Karpas-422 (cell line): ENCODE results near the gene CACNA2D3. TPM values are rescaled to one million over a fixed set of nuclear protein-coding genes. Genes with fewer than 3 reads are reported as not detected.

Source experiments
- DNase-seq: peaks from one replicate; pipeline ENCODE4 v3.0.0-alpha.2; 2015
- H2AFZ ChIP-seq: fragments of 200-600 bp; sonication (generic); 2 replicates; pipeline ENCODE4 v1.6.1; 2014; ENCODE audit warnings: antibody characterized with exemption, low read length, mixed read lengths
- H3K27ac ChIP-seq: fragments of 200-600 bp; sonication (generic); 2 replicates; pipeline ENCODE4 v1.5.1; 2014; ENCODE audit warnings: mild to moderate bottlenecking, low read length, moderate library complexity
- H3K27me3 ChIP-seq: fragments of 200-600 bp; sonication (generic); 2 replicates; pipeline ENCODE4 v1.6.1; 2014; ENCODE audit warnings: low read length, mixed read lengths
- H3K36me3 ChIP-seq: fragments of 200-600 bp; sonication (generic); 2 replicates; pipeline ENCODE4 v1.6.1; 2014; ENCODE audit warnings: low read length, mixed read lengths; ENCODE audit not compliant: insufficient read depth
- H3K4me1 ChIP-seq: fragments of 200-600 bp; sonication (generic); 2 replicates; pipeline ENCODE4 v1.6.1; 2014; ENCODE audit warnings: mild to moderate bottlenecking, low read length, mixed read lengths
- H3K4me2 ChIP-seq: fragments of 200-600 bp; sonication (generic); 2 replicates; pipeline ENCODE4 v1.6.1; 2014; ENCODE audit warnings: low read length, low read depth, mild to moderate bottlenecking; ENCODE audit not compliant: poor library complexity, severe bottlenecking
- H3K4me3 ChIP-seq: fragments of 200-600 bp; sonication (generic); 2 replicates; pipeline ENCODE4 v1.5.1; 2014; ENCODE audit warnings: mild to moderate bottlenecking, antibody characterized with exemption, low read length, mixed read lengths
- H3K79me2 ChIP-seq: fragments of 200-600 bp; sonication (generic); 2 replicates; pipeline ENCODE4 v1.6.1; 2014; ENCODE audit warnings: mild to moderate bottlenecking, low read length, mixed read lengths
- H3K9ac ChIP-seq: fragments of 200-600 bp; sonication (generic); 2 replicates; pipeline ENCODE4 v1.6.0; 2014; ENCODE audit warnings: low read length
- H3K9me2 ChIP-seq: fragments of 200-600 bp; sonication (generic), shearing (Covaris generic); replicated peaks from 2 replicates; pipeline ENCODE4 v1.6.0; 2014; ENCODE audit warnings: mild to moderate bottlenecking, low read length, moderate library complexity; ENCODE audit not compliant: insufficient read depth
- H3K9me3 ChIP-seq: fragments of 300-700, 200-600 bp; sonication (generic); 2 replicates; pipeline ENCODE4 v1.6.1; 2014; ENCODE audit warnings: low read length, mixed read lengths
- H4K20me1 ChIP-seq: fragments of 200-600 bp; sonication (generic); 2 replicates; pipeline ENCODE4 v1.6.1; 2014; ENCODE audit warnings: mild to moderate bottlenecking, antibody characterized with exemption, low read length, low read depth; ENCODE audit not compliant: insufficient read depth
- total RNA-seq: library from RNA; depleted of rRNA; stranded (reverse); fragments of >200 nt; shearing (Covaris generic); gene quantifications from 2 replicates; pipeline ENCODE4 v1.2.3, GENCODE V29; 2014; ENCODE audit warnings: low replicate concordance

Gene CACNA2D3
- total RNA-seq, 1 experiment from 2014 or later: not detected

DNA sequence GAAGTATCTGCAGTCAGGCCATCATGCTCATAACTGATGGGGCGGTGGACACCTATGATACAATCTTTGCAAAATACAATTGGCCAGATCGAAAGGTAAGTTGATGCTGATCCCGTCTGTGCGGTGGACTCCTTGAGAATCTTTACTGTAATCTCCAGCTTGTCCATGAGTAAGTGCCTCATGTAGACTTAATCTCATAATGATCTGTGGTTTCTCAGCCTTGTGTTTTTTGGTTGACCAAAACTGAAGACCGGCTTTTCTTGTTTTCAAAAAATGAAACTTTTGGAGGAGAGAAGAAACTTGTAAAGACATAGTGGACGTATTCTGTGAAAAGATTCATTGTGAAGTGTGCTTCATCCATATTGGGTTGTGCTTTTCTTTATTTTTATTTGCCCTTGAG, 519.8 kb downstream of the CACNA2D3 start:
- no peak overlapping the region for H2AFZ ChIP-seq
- no peak overlapping the region for H3K4me3 ChIP-seq
- H3K9me3 ChIP-seq: no peaks in the 10 kb centered on the region
- no peak overlapping the region for H3K27ac ChIP-seq
- no peaks in the 10 kb centered on the region for H4K20me1 ChIP-seq
- DNase-seq: no peak
- no peaks in the 10 kb centered on the region for H3K36me3 ChIP-seq
- no peak overlapping the region for H3K4me2 ChIP-seq
- no peaks in the 10 kb centered on the region for H3K4me1 ChIP-seq
- H3K9me2 ChIP-seq: no peaks in the 10 kb centered on the region
- H3K27me3 ChIP-seq: no peaks in the 10 kb centered on the region
- H3K79me2 ChIP-seq: no peaks in the 10 kb centered on the region
- H3K9ac ChIP-seq: no peak overlapping the region

DNA sequence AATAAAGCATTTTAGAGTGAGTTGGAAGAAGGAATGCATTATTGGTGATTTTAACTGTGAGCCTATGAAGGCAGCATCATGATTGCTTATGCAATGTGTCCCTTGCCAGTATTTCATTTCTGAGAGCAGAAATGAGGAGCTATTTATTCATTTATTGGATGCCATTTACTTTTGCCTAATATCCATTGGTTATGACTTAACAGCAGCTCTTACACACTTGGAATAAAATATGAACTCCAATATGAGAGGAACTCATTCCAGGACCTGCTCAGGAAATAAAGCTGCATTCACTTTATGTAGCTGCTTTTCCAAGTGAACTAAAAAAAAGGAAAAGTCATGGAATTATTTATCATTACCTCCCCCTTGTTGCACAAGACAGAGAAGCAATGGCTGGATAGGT, 525.4 kb downstream of the CACNA2D3 start:
- no peaks in the 10 kb centered on the region for H3K79me2 ChIP-seq
- H4K20me1 ChIP-seq: no peaks in the 10 kb centered on the region
- H3K4me2 ChIP-seq: no peak overlapping the region
- no peak overlapping the region for H3K9ac ChIP-seq
- H3K9me2 ChIP-seq: no peaks in the 10 kb centered on the region
- H3K27ac ChIP-seq: no peak overlapping the region
- H3K4me1 ChIP-seq: no peaks in the 10 kb centered on the region
- H3K4me3 ChIP-seq: no peak overlapping the region
- no peaks in the 10 kb centered on the region for H3K9me3 ChIP-seq
- no peak overlapping the region for H2AFZ ChIP-seq
- H3K36me3 ChIP-seq: no peaks in the 10 kb centered on the region
- H3K27me3 ChIP-seq: no peaks in the 10 kb centered on the region
- DNase-seq: no peak

DNA sequence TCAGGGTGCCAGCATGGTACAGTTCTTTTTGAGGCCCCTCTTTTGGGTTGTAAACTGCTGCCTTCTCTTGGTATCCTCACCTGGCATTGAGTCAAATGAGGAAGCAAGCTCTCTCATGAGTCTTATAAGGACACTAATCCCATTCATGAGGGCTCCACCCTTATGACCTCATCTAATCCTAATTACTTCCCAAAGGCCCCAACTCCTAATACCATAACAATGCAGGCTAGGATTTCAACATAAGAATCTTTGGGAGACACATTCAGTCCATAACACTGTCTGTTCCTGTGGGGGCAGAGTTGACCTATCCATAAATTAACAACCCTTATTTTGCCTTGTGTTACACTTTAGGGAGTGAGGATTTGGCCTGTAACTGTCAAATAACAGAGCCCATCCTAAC, 527.2 kb downstream of the CACNA2D3 start:
- Histone ChIP-seq H3K9me3 (no peaks in the 10 kb centered on the region), H3K9me2 (no peaks in the 10 kb centered on the region), H2AFZ (no peak overlapping the region), H3K27me3 (no peaks in the 10 kb centered on the region), H3K27ac (no peak overlapping the region), H3K4me1 (no peaks in the 10 kb centered on the region), H3K9ac (no peak overlapping the region), H3K4me2 (no peak overlapping the region), H3K4me3 (no peak overlapping the region), H3K36me3 (no peaks in the 10 kb centered on the region), H3K79me2 (no peaks in the 10 kb centered on the region), H4K20me1 (no peaks in the 10 kb centered on the region)
- DNase-seq: no peak

DNA sequence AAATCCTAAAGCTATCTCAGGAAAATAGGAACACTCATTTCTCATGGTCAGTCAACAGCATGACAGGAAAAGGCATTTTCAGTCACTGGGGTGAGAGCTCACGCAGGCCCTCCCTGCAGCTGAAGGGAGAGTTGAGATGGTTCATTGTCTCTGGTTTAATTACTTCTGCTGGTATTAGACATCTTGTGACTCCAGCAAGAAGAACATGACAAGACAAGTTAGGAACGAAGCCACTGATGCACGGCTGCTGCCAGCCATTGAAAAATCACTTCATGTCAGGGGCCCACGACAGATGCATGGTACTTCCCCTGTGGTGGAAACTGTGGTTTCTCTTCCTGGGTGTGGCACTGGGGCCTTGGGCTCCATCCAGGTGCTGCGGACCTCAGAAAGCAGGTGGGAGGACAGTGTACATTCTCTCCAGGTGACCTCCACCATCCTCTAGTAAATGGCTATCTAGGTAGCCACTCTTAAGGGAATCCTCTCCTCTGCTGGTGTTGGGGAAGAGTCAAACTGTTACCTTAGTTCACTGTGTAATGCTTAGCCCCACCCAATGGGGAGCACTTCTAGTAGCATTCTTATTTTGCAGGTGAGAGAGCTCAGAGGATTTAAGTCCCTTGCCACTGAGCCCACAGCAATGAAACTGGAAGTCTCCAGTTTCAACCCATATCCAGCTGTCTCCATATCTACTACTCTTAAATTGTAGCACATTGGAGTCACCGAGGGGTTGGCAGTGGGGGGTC, 531.3 kb downstream of the CACNA2D3 start:
- Histone ChIP-seq H3K9me3 (no peaks in the 10 kb centered on the region), H3K9me2 (no peaks in the 10 kb centered on the region), H3K27ac (no peak overlapping the region), H2AFZ (no peak overlapping the region), H3K4me3 (no peak overlapping the region), H3K79me2 (no peaks in the 10 kb centered on the region), H3K4me1 (peaks cover 3% of the 10 kb centered on the region; the same call in 1 of the 2 replicates), H3K4me2 (no peak overlapping the region), H3K27me3 (no peaks in the 10 kb centered on the region), H4K20me1 (no peaks in the 10 kb centered on the region), H3K36me3 (no peaks in the 10 kb centered on the region), H3K9ac (no peak overlapping the region)
- DNase-seq: no peak

DNA sequence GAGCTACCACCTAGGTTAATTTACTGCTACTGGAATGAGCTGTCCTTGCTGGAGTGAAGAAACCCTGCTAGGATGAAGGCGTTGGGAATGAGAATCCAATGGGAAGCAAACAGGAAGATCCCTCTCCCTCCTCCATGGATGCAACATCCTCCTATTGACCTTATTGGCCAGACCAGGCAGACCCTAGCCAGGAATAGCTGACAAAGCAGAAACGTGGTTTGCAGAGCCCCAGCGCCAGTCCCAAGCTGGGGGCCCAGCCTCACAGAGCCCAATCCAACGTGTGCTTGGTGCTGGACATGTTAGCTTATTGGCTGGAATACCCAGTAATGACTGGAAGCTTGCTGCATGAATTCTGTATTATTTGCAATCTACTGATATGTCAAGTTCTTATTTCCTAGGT, 532.4 kb downstream of the CACNA2D3 start:
- Histone ChIP-seq H3K27ac (no peak overlapping the region), H3K27me3 (no peaks in the 10 kb centered on the region), H2AFZ (no peak overlapping the region), H3K4me1 (peaks cover 3% of the 10 kb centered on the region; the same call in 1 of the 2 replicates), H3K4me2 (no peak overlapping the region), H3K9me2 (no peaks in the 10 kb centered on the region), H3K4me3 (no peak overlapping the region), H3K79me2 (no peaks in the 10 kb centered on the region), H4K20me1 (no peaks in the 10 kb centered on the region), H3K9ac (no peak overlapping the region), H3K36me3 (no peaks in the 10 kb centered on the region), H3K9me3 (no peaks in the 10 kb centered on the region)
- no peak for DNase-seq

DNA sequence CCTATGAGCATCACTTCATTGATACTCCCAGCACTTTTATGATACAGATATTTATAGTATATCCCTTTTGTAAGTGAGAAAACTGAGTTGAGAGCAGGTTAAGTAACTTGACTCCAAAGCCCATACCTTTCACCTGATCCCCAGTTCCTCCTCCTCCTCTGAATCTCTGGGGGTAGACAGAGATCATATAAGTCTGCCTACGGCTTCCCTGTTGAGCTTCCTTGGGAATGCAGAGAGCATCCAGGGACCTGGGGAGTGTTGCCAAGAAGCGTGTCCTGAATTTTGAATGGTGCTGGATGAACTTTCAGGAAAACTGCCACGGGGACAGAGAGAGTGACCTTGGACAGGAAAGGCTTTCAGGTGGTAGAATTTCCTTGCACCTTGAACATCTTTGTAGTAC, 537.0 kb downstream of the CACNA2D3 start:
- no peak overlapping the region for H2AFZ ChIP-seq
- no peaks in the 10 kb centered on the region for H3K9me2 ChIP-seq
- no peaks in the 10 kb centered on the region for H3K79me2 ChIP-seq
- no peak overlapping the region for H3K4me3 ChIP-seq
- 0 out of 2 replicates have a peak, but pooled peaks cover 4% of the 10 kb centered on the region for H3K27me3 ChIP-seq
- no peak for DNase-seq
- H3K9me3 ChIP-seq: no peaks in the 10 kb centered on the region
- H3K4me1 ChIP-seq: peaks cover 3% of the 10 kb centered on the region; the same call in 1 of the 2 replicates
- H3K27ac ChIP-seq: no peak overlapping the region
- no peaks in the 10 kb centered on the region for H3K36me3 ChIP-seq
- H3K4me2 ChIP-seq: no peak overlapping the region
- H3K9ac ChIP-seq: no peak overlapping the region
- no peaks in the 10 kb centered on the region for H4K20me1 ChIP-seq

DNA sequence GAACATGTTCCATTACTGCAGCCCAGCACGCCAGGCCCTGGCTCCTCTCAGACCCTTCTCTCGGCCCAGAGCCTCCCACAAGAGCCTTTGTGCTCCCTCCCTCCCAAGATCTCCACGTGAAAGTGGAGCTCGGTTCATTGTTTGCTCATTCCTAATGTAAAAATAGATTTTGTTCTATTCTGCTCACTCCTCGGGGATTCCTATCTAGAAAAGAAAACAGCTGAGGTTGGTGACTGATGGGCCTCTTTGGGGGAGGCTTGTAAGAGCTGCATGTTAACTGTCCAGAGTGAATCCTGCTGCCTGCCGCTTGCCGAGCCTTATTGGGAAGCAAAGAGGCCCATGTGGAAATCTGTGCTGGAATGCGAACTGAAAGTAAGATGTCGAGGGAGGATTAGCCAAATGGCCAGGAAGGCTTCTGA, 538.4 kb downstream of the CACNA2D3 start:
- H3K4me3 ChIP-seq: no peak overlapping the region
- no peak overlapping the region for H3K4me2 ChIP-seq
- 0 out of 2 replicates have a peak, but pooled peaks cover 4% of the 10 kb centered on the region for H3K27me3 ChIP-seq
- H3K9me3 ChIP-seq: no peaks in the 10 kb centered on the region
- DNase-seq: no peak
- no peaks in the 10 kb centered on the region for H3K9me2 ChIP-seq
- no peak overlapping the region for H2AFZ ChIP-seq
- H3K9ac ChIP-seq: no peak overlapping the region
- H3K79me2 ChIP-seq: no peaks in the 10 kb centered on the region
- H3K36me3 ChIP-seq: no peaks in the 10 kb centered on the region
- peaks cover 3% of the 10 kb centered on the region; the same call in 1 of the 2 replicates for H3K4me1 ChIP-seq
- H3K27ac ChIP-seq: no peak overlapping the region
- no peaks in the 10 kb centered on the region for H4K20me1 ChIP-seq

DNA sequence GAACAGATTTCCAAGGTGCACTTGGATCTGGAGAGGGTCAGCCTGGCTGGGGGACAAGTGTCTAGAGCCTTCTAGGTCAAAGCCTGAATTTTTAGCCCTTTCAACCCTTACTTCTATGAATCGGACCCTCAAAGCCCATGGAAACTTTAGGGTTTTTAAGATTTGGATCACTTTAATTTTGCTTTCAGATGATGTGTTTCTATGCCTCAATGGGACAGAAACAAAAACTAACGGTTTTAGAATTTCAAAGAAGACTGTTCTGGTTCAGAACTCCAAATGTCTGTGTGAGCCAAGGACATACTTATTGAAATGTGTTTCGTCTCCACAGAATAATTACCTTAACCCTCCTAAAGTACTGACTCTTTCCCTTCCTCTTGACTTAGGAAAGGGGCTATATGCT, 538.8 kb downstream of the CACNA2D3 start:
- H3K4me2 ChIP-seq: no peak overlapping the region
- no peaks in the 10 kb centered on the region for H3K9me3 ChIP-seq
- H2AFZ ChIP-seq: no peak overlapping the region
- H3K4me1 ChIP-seq: peaks cover 3% of the 10 kb centered on the region; the same call in 1 of the 2 replicates
- DNase-seq: no peak
- H4K20me1 ChIP-seq: no peaks in the 10 kb centered on the region
- H3K9me2 ChIP-seq: no peaks in the 10 kb centered on the region
- H3K27ac ChIP-seq: no peak overlapping the region
- 0 out of 2 replicates have a peak, but pooled peaks cover 4% of the 10 kb centered on the region for H3K27me3 ChIP-seq
- H3K79me2 ChIP-seq: no peaks in the 10 kb centered on the region
- no peaks in the 10 kb centered on the region for H3K36me3 ChIP-seq
- no peak overlapping the region for H3K4me3 ChIP-seq
- H3K9ac ChIP-seq: no peak overlapping the region
